ENCODE results near the gene GFRA4.

Gene GFRA4

GRCh38 chr20:3706774-3707507 lies 43.7 kb upstream of the GFRA4 start:
- TF ChIP-seq CTCF (IDR thresholded peaks at IDR 0.05; ENCODE audit: low read depth, low read length): no peak
- no peak for DNase-seq (ENCODE audit: low read depth, low spot score)
- in situ Hi-C loops (cut with HindIII; ENCODE audit: low sequenced_read_pairs): no loop called here
- H3K4me3 ChIP-seq (ENCODE audit: low read depth, low read length): no peak overlapping the region

- DNase-seq (ENCODE audit: low read depth, low spot score): no peak
- no peak for TF ChIP-seq CTCF (IDR thresholded peaks at IDR 0.05; ENCODE audit: low read depth, low read length)
- H3K4me3 ChIP-seq (ENCODE audit: low read depth, low read length): no peak overlapping the region
- in situ Hi-C loops (cut with HindIII; ENCODE audit: low sequenced_read_pairs): no loop called here
Measured at GRCh38 chr20:3705970-3706739, 43.0 kb upstream of the GFRA4 start.

DNA sequence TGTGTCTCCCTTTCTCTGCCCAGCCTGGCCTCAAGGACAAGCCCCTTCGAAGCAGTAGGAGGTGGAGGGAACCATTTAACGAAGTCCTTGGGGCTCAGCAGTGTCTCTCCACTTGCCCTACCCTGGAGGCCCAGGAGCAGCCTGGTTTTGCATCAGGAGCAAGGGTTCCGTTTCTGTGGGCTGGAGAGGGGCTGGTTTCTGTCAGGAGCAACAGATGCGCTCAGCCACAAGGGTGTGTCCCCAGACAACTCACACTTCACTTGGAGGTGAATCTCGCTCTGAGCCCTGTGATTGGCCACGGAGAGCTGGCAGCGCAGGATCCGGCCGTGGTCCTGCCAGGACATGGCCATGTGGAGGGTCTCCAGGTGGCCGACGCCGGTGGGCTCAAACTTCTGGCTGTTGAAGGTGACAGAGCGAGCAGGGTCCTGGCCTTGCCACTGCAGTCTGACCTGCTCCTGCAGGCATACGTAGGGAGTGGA lies 42.3 kb upstream of the GFRA4 start:
- in situ Hi-C loops (cut with HindIII; ENCODE audit: low sequenced_read_pairs): no loop called here
- TF ChIP-seq CTCF (IDR thresholded peaks at IDR 0.05; ENCODE audit: low read depth, low read length): no peak
- no peak for DNase-seq (ENCODE audit: low read depth, low spot score)
- no peak overlapping the region for H3K4me3 ChIP-seq (ENCODE audit: low read depth, low read length)

- no peak for TF ChIP-seq CTCF (IDR thresholded peaks at IDR 0.05; ENCODE audit: low read depth, low read length)
- DNase-seq (ENCODE audit: low read depth, low spot score): no peak
- in situ Hi-C loops (cut with HindIII; ENCODE audit: low sequenced_read_pairs): no loop called here
Measured at GRCh38 chr20:3704087-3704486, 40.9 kb upstream of the GFRA4 start.

DNA sequence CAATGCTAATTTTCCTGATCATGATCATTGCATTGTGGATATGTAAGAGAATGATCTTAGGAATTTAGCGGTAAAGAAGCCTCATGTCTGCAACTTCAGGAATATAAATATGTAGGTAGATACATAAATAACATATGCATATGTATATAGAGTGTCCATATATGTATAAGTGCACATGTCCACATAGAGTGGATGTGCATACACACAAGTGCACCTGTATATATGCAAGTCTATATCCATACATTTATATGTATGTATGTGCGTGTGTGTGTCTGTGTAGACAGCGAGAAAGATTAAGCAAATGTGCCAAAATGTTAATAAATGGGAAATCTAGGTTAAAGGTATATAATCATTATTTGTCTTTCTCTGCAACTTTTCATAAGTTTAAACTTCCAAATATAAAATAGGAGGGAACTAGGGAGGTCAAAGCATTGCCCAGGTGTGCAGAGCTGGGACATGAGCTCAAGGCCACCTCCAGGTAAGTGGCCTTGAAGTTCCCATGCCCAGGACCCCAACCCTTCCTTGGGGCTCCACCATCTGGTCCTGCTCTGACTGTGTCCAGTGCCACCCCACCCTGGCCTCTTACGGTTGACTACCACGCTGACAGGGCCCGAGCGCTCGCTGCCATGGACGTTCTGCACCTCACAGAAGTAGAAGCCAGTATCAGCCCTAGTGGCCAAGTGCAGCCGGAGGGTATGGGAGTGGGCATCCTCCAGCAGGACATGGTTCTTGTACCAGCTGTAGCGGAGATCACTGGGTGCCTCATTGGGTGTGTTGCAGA lies 39.6 kb upstream of the GFRA4 start:
- TF ChIP-seq CTCF (IDR thresholded peaks at IDR 0.05; ENCODE audit: low read depth, low read length): no peak
- no peak overlapping the region for H3K4me3 ChIP-seq (ENCODE audit: low read depth, low read length)
- no peak for DNase-seq (ENCODE audit: low read depth, low spot score)
- in situ Hi-C loops (cut with HindIII; ENCODE audit: low sequenced_read_pairs): no loop called here

More at GRCh38 chr20:3704087-3704486, 40.9 kb upstream of the GFRA4 start:
- H3K4me3 ChIP-seq (ENCODE audit: low read depth, low read length): no peak overlapping the region
